COR-L47 (cell line): ENCODE results near the gene CCDC91.
"Not testable (repeated sequence)": the region's sequence is repeated elsewhere in the genome, so short reads cannot be mapped to it uniquely, and the experiment has no call there.

Source experiments
- DNase-seq: peaks from one replicate; lab custom pipeline; 2025; lab: John Stamatoyannopoulos, UW

Gene CCDC91

GRCh38 chr12:28367993-28368392 is 177.7 kb downstream of the CCDC91 start:
- no peak for DNase-seq

- DNase-seq = no peak
Observed at GRCh38 chr12:28369483-28369882, 179.2 kb downstream of the CCDC91 start.

- DNase-seq = no peak
Observed at GRCh38 chr12:28374556-28374955, 184.3 kb downstream of the CCDC91 start.

GRCh38 chr12:28378736-28379135 is 188.5 kb downstream of the CCDC91 start:
- DNase-seq = no peak

GRCh38 chr12:28379779-28380178 is 189.5 kb downstream of the CCDC91 start:
- DNase-seq = not testable (repeated sequence)

GRCh38 chr12:28383368-28383767 is 193.1 kb downstream of the CCDC91 start:
- no peak for DNase-seq

GRCh38 chr12:28388879-28389278 is 198.6 kb downstream of the CCDC91 start:
- no peak for DNase-seq

- no peak for DNase-seq
Observed at GRCh38 chr12:28390206-28390605, 199.9 kb downstream of the CCDC91 start.

GRCh38 chr12:28390761-28391385 is 200.6 kb downstream of the CCDC91 start:
- no peak for DNase-seq

- no peak for DNase-seq
Observed at GRCh38 chr12:28409892-28410291, 219.6 kb downstream of the CCDC91 start.

- no peak for DNase-seq
Observed at GRCh38 chr12:28413460-28414109, 223.3 kb downstream of the CCDC91 start.

- no peak for DNase-seq
Observed at GRCh38 chr12:28415755-28416154, 225.5 kb downstream of the CCDC91 start.

GRCh38 chr12:28421374-28421773 is 231.1 kb downstream of the CCDC91 start:
- DNase-seq = no peak

GRCh38 chr12:28424965-28425364 is 234.7 kb downstream of the CCDC91 start:
- DNase-seq = no peak

- DNase-seq = no peak
Observed at GRCh38 chr12:28425526-28425925, 235.3 kb downstream of the CCDC91 start.

- no peak for DNase-seq
Observed at GRCh38 chr12:28427046-28427445, 236.8 kb downstream of the CCDC91 start.

GRCh38 chr12:28440081-28440608 is 249.9 kb downstream of the CCDC91 start:
- DNase-seq = no peak

- no peak for DNase-seq
Observed at GRCh38 chr12:28442101-28442500, 251.8 kb downstream of the CCDC91 start.

GRCh38 chr12:28443337-28443736 is 253.1 kb downstream of the CCDC91 start:
- DNase-seq = no peak

- no peak for DNase-seq
Observed at GRCh38 chr12:28446031-28446430, 255.8 kb downstream of the CCDC91 start.

- DNase-seq = no peak
Observed at GRCh38 chr12:28453686-28454085, 263.4 kb downstream of the CCDC91 start.

GRCh38 chr12:28456934-28457710 is 266.9 kb downstream of the CCDC91 start:
- DNase-seq = no peak

GRCh38 chr12:28457785-28458184 is 267.5 kb downstream of the CCDC91 start:
- DNase-seq = no peak
